ENCODE measurements around the gene TRMT11. TPM values are rescaled to one million over a fixed set of nuclear protein-coding genes. Genes with fewer than 3 reads are reported as not detected.

Gene TRMT11
- total and polyA plus RNA-seq, 10 donors: 10.7 to 37.7 (median 22.2) TPM

DNA sequence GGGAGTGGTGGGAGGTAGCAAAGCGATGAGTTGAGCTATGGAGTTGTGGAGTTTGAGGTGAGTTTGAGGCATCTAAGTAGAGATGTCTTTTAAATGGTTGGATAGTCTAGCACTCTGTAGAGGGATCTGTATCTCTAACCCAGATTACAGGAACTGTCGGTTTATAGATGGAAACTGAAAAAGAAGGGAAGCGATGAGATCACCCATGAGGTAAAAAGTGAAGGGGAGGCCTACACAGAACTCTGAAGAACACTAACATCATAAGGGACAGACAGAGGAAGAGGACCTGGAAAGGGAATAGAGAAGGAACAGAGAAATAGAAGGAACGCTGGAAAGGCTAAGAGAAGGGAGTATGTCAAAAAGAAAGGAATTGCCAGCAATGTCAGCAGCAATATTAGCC lies 27.3 kb upstream of the TRMT11 start:
- Histone ChIP-seq H3K36me3 (peaks cover 0 to 10% (median 0%) of the 10 kb centered on the region in 6 donors), H3K4me3 (no peak overlapping the region), H3K27ac (no peak overlapping the region), H3K9me3 (no peaks in the 10 kb centered on the region), H3K27me3 (replicated peaks in 1 of 7) (no peaks in the 10 kb centered on the region), H3K4me1 (peaks cover 9 to 67% (median 38%) of the 10 kb centered on the region in 6 donors)
- intact Hi-C loops (cut with DNase I; ENCODE audit: low total_unique reads): loop anchor here (5.0 to 10.0 kb wide), 2 partner anchors 104 to 177 kb away; no protein-coding TSS in a partner anchor
- TF ChIP-seq POLR2A (IDR thresholded peaks at IDR 0.05) (no peak), POLR2AphosphoS5 (IDR thresholded peaks at IDR 0.05) (no peak)
- TF ChIP-seq, protein P1, sequence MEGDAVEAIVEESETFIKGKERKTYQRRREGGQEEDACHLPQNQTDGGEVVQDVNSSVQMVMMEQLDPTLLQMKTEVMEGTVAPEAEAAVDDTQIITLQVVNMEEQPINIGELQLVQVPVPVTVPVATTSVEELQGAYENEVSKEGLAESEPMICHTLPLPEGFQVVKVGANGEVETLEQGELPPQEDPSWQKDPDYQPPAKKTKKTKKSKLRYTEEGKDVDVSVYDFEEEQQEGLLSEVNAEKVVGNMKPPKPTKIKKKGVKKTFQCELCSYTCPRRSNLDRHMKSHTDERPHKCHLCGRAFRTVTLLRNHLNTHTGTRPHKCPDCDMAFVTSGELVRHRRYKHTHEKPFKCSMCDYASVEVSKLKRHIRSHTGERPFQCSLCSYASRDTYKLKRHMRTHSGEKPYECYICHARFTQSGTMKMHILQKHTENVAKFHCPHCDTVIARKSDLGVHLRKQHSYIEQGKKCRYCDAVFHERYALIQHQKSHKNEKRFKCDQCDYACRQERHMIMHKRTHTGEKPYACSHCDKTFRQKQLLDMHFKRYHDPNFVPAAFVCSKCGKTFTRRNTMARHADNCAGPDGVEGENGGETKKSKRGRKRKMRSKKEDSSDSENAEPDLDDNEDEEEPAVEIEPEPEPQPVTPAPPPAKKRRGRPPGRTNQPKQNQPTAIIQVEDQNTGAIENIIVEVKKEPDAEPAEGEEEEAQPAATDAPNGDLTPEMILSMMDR (IDR thresholded peaks at IDR 0.05 in 8 of 11, conservative IDR thresholded peaks at IDR 0.05 in 3 of 11): no peak
- no peak for DNase-seq
- 77 to 99% (median 89%) methylated on average over 4 of the region's 4 CpGs for WGBS, 5 donors

DNA sequence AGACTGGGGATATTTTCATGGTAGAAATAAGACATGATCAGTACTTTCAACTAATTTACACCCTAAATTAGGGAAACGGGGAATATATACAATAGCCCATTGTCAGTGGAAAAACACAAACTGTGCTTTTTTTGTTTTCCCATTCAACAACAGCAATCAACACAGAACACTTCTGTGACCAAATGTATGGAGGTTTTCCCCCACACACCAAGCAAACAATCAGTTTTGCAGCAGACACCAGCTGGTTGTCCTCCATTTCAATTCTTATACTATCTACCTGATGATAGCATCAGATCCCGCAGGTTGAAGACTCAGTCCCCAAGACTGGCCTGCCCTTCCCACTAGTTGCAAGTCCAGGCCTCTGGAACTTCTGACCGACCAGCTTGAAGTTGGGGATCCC lies 25.2 kb upstream of the TRMT11 start:
- H3K9me3 ChIP-seq: no peaks in the 10 kb centered on the region
- H3K36me3 ChIP-seq: peaks cover 0 to 10% (median 0%) of the 10 kb centered on the region in 6 donors
- WGBS, 5 donors: 89 to 94% (median 93%) methylated on average over 3 of the region's 3 CpGs
- peaks cover 9 to 64% (median 35%) of the 10 kb centered on the region in 6 donors for H3K4me1 ChIP-seq
- no peak for TF ChIP-seq POLR2A (IDR thresholded peaks at IDR 0.05)
- no peak for TF ChIP-seq POLR2AphosphoS5 (IDR thresholded peaks at IDR 0.05)
- TF ChIP-seq, protein P1 (IDR thresholded peaks at IDR 0.05 in 8 of 11, conservative IDR thresholded peaks at IDR 0.05 in 3 of 11): no peak
- intact Hi-C loops (cut with DNase I; ENCODE audit: low total_unique reads): no loop called here
- no peaks in the 10 kb centered on the region for H3K27me3 ChIP-seq (replicated peaks in 1 of 7)
- DNase-seq: no peak
- H3K27ac ChIP-seq: no peak overlapping the region
- H3K4me3 ChIP-seq: no peak overlapping the region

DNA sequence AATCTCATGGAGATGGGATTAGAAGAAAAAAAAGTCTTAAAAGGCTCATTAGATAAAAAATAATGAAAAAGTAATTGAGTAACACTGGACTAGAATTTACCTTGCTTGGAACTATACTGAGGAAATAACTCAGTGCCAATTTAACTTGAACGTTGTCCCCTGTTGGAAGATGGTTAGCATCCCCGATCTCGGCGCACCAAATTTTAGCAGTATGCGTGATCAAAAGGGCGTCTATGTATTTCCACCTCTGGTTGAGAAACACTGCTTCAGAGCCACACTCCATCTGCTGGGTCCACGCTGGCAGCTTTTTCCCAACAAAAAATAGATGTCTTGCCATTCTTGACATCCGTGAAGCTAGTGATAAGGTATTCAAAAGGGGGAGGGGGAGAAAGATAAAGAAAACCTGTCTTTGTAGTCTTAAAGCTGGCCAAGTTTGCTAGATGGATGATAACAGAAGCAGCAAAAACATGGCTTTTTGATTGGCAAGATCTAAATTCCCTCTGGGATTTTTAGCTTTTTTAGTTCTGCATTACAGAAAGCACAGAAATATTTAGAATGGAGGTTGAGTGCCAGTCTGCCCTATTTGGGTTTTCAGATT lies 23.3 kb upstream of the TRMT11 start:
- TF ChIP-seq POLR2AphosphoS5 (IDR thresholded peaks at IDR 0.05) (no peak), POLR2A (IDR thresholded peaks at IDR 0.05) (no peak)
- TF ChIP-seq, protein P1 (IDR thresholded peaks at IDR 0.05 in 8 of 11, conservative IDR thresholded peaks at IDR 0.05 in 3 of 11): no peak
- DNase-seq: no peak
- peaks cover 0 to 24% (median 9%) of the 10 kb centered on the region in 6 donors for H3K36me3 ChIP-seq
- H3K9me3 ChIP-seq: no peaks in the 10 kb centered on the region
- no peak overlapping the region for H3K27ac ChIP-seq
- peaks cover 2 to 61% (median 24%) of the 10 kb centered on the region in 6 donors for H3K4me1 ChIP-seq
- no peak overlapping the region for H3K4me3 ChIP-seq
- no peaks in the 10 kb centered on the region for H3K27me3 ChIP-seq (replicated peaks in 1 of 7)
- 91 to 94% (median 94%) methylated on average over 8 of the region's 8 CpGs for WGBS, 5 donors
- intact Hi-C loops (cut with DNase I; ENCODE audit: low total_unique reads): no loop called here

DNA sequence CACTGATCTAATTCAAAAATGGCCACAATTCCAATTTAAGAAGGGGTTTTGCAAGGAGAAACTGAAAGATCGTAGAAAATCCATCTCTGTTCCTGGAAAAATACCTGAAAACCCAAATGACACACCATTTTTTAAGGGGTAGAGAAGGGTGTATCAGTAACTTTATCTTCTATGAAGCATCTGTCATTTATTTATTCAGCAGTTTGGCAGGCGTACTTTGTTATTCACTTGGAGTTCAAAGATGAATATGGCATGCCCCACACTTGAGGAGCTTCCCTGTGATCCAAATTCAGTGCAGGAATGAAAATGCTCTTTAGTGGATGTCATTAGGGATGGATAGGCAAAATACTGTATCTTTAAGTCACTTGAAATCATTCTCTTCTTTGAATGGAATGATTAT lies 22.5 kb upstream of the TRMT11 start:
- Histone ChIP-seq H3K9me3 (no peaks in the 10 kb centered on the region), H3K27me3 (replicated peaks in 1 of 7) (no peaks in the 10 kb centered on the region), H3K27ac (no peak overlapping the region), H3K4me3 (no peak overlapping the region), H3K36me3 (peaks cover 0 to 32% (median 11%) of the 10 kb centered on the region in 6 donors), H3K4me1 (peaks cover 0 to 60% (median 16%) of the 10 kb centered on the region in 6 donors)
- WGBS, 5 donors: 87 to 99% (median 91%) methylated on average over 2 of the region's 2 CpGs
- no peak for DNase-seq
- intact Hi-C loops (cut with DNase I; ENCODE audit: low total_unique reads): no loop called here
- TF ChIP-seq POLR2A (IDR thresholded peaks at IDR 0.05) (no peak), POLR2AphosphoS5 (IDR thresholded peaks at IDR 0.05) (no peak)
- TF ChIP-seq, protein P1 (IDR thresholded peaks at IDR 0.05 in 8 of 11, conservative IDR thresholded peaks at IDR 0.05 in 3 of 11): no peak

All from spleen (tissue), 11 donors.